NB4 (cell line): ENCODE results near the gene USP11.

Experiments used
- MAX ChIP-seq: IDR thresholded peaks from 2 replicates; pipeline ENCODE4 v1.6.1; 2011; ENCODE audit warnings: low read depth, low read length
- POLR2A ChIP-seq: IDR thresholded peaks from 2 replicates; pipeline ENCODE4 v1.6.1; 2011; ENCODE audit warnings: mild to moderate bottlenecking; ENCODE audit not compliant: insufficient read length; ENCODE audit errors: extremely low read depth
- TF ChIP-seq, protein P1 (sequence below): IDR thresholded peaks from one replicate; pipeline ENCODE4 v1.5.1; 2012; ENCODE audit warnings: low read depth, low read length

DNA sequence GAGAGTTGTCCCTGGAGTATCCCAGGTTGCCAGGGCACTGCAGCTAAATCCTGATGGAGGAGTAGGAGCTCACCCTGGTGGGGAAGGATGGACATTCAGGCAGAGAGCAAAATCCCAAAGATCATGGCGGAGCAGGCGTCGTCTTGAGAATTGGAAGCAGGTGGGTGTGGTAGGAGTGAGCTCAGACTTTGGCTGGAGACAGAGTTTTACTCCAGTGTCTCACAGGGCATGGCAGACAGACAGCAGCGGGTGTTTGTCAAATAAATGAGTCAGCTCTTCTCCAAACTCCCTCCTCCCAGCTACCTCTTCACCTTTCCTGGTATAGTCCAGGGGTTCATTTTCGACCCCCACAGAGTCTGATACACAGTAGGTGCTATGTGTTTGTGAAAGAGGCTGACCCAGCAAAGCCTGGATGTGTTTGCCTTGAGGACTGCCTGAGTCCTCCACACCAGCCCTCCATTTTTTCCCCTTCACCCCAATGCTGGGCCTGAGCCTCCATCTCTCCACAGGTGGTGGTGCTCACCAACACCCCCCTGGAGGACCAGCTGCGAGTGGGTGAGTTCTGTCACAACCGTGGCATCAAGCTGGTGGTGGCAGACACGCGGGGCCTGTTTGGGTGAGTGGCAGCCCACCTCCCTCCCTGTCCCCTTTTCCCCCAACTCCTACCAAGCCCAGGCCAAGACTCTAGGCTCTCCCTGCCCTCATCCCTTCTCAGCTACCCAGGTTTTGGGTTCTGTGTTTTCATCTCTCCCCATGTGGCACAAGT is 32.2 kb upstream of the USP11 start:
- TF ChIP-seq, protein P1, sequence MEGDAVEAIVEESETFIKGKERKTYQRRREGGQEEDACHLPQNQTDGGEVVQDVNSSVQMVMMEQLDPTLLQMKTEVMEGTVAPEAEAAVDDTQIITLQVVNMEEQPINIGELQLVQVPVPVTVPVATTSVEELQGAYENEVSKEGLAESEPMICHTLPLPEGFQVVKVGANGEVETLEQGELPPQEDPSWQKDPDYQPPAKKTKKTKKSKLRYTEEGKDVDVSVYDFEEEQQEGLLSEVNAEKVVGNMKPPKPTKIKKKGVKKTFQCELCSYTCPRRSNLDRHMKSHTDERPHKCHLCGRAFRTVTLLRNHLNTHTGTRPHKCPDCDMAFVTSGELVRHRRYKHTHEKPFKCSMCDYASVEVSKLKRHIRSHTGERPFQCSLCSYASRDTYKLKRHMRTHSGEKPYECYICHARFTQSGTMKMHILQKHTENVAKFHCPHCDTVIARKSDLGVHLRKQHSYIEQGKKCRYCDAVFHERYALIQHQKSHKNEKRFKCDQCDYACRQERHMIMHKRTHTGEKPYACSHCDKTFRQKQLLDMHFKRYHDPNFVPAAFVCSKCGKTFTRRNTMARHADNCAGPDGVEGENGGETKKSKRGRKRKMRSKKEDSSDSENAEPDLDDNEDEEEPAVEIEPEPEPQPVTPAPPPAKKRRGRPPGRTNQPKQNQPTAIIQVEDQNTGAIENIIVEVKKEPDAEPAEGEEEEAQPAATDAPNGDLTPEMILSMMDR, result no peak
- TF ChIP-seq POLR2A, result no peak
- no peak for TF ChIP-seq MAX
